Spleen (tissue), 7 donors: ENCODE measurements around the gene BTG3.

Source experiments
- POLR2A ChIP-seq, 3 donors: fragments of 450-650 bp; IDR thresholded peaks; one replicate each; pipeline ENCODE4 v1.5.1; 2017; ENCODE audit warnings: antibody characterized with exemption in 3 of 3, mild to moderate bottlenecking in 1 of 3
- POLR2AphosphoS5 ChIP-seq, 3 donors: sonication (generic); formaldehyde crosslinking; IDR thresholded peaks; one replicate each; pipeline ENCODE4 v1.5.1; 2017; ENCODE audit warnings: antibody characterized with exemption in 3 of 3
- TF ChIP-seq, protein P1 (sequence below), 11 experiments: fragments of 200-600 bp in 7 of 11; fragments of 450-650 bp in 4 of 11; sonication (generic) in 4 of 11; IDR thresholded peaks in 8 of 11; conservative IDR thresholded peaks in 3 of 11; 1 replicate in 7 of 11; 2 replicates in 4 of 11; pipeline versions ENCODE4 v1.4.0 to v1.8.0; 2016 to 2021; ENCODE audit warnings: antibody characterized with exemption in 11 of 11, inconsistent platforms in 4 of 11, mild to moderate bottlenecking in 1 of 11
- donor health status: DM: no; HTN: no; CAD: no; lungs with moderate emphysema.
- donor health status: DM: no; HTN: no; CAD: no.
- donor health status: DM: no; HTN: no; CAD: no.

DNA sequence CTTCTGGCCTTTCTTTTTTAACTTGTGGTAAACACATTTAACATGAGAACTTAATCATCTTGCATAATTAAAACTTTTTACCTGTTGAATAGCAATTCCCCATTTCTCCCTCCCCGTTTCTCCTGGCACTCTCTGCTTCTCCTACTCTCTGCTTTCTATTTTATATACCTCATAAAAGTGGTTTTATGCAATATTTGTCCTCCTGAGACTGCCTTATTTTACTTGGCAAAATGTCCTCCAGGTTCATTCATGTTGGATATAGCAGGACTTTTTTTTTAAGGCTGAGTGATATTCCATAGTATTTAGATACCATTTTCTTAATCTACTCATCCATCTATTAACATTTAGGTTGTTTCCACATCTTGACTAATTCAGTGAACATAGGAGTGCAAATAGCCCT lies 35.0 kb downstream of the BTG3 start:
- TF ChIP-seq, protein P1, sequence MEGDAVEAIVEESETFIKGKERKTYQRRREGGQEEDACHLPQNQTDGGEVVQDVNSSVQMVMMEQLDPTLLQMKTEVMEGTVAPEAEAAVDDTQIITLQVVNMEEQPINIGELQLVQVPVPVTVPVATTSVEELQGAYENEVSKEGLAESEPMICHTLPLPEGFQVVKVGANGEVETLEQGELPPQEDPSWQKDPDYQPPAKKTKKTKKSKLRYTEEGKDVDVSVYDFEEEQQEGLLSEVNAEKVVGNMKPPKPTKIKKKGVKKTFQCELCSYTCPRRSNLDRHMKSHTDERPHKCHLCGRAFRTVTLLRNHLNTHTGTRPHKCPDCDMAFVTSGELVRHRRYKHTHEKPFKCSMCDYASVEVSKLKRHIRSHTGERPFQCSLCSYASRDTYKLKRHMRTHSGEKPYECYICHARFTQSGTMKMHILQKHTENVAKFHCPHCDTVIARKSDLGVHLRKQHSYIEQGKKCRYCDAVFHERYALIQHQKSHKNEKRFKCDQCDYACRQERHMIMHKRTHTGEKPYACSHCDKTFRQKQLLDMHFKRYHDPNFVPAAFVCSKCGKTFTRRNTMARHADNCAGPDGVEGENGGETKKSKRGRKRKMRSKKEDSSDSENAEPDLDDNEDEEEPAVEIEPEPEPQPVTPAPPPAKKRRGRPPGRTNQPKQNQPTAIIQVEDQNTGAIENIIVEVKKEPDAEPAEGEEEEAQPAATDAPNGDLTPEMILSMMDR (IDR thresholded peaks at IDR 0.05 in 8 of 11, conservative IDR thresholded peaks at IDR 0.05 in 3 of 11), result no peak
- TF ChIP-seq POLR2A (IDR thresholded peaks at IDR 0.05), result no peak
- no peak for TF ChIP-seq POLR2AphosphoS5 (IDR thresholded peaks at IDR 0.05)
